ENCODE measurements around the gene TMEM240.

DNA sequence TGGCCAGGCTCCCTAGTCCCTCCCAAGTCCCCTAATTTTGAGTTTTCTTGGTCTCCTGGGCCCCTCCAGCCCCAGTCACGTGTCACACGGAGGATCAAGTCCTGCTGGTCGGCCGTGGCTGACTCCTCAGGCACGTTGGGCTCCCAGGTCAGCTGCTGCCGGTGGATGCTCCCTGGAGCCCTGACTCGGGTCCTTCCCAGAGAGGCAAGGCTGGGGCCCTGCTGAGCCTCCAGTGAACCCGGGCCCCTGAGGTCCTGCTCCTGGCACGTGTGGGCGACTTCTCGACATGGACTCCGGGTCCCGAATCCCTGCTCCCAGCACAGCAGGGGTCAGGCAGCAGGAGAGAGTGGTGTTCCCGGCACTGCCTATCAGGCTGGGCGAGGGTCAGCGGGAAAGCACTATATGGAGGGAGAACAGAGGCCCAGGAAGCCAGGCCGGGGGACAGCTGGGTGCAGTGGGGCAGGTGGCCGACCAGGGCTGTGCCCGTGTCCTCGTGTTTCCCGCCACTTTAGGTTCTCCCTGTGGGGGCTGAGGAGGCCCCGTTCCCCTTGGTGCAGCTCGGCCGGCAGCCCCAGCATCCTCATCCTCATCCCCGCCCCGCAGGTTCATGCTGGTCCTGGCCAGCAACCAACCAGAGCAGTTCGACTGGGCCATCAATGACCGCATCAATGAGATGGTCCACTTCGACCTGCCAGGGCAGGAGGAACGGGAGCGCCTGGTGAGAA is 13.2 kb downstream of the TMEM240 start:
- TF ChIP-seq, protein P1, sequence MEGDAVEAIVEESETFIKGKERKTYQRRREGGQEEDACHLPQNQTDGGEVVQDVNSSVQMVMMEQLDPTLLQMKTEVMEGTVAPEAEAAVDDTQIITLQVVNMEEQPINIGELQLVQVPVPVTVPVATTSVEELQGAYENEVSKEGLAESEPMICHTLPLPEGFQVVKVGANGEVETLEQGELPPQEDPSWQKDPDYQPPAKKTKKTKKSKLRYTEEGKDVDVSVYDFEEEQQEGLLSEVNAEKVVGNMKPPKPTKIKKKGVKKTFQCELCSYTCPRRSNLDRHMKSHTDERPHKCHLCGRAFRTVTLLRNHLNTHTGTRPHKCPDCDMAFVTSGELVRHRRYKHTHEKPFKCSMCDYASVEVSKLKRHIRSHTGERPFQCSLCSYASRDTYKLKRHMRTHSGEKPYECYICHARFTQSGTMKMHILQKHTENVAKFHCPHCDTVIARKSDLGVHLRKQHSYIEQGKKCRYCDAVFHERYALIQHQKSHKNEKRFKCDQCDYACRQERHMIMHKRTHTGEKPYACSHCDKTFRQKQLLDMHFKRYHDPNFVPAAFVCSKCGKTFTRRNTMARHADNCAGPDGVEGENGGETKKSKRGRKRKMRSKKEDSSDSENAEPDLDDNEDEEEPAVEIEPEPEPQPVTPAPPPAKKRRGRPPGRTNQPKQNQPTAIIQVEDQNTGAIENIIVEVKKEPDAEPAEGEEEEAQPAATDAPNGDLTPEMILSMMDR (IDR thresholded peaks at IDR 0.05): no peak
- no peak for TF ChIP-seq POLR2AphosphoS5 (IDR thresholded peaks at IDR 0.05)
